ENCODE data around the gene CELF5.

CELF5 gene

GRCh38 chr19:3289971-3290569, 65.6 kb downstream of the CELF5 start (continued):
- TF ChIP-seq, protein P1, sequence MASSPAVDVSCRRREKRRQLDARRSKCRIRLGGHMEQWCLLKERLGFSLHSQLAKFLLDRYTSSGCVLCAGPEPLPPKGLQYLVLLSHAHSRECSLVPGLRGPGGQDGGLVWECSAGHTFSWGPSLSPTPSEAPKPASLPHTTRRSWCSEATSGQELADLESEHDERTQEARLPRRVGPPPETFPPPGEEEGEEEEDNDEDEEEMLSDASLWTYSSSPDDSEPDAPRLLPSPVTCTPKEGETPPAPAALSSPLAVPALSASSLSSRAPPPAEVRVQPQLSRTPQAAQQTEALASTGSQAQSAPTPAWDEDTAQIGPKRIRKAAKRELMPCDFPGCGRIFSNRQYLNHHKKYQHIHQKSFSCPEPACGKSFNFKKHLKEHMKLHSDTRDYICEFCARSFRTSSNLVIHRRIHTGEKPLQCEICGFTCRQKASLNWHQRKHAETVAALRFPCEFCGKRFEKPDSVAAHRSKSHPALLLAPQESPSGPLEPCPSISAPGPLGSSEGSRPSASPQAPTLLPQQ (tag by site-specific recombination; IDR thresholded peaks at IDR 0.05), result no peak
- no peak for TF ChIP-seq ZNF16 (tag by site-specific recombination; IDR thresholded peaks at IDR 0.05; ENCODE audit: low read depth)
- TF ChIP-seq SP2 (tag by site-specific recombination; IDR thresholded peaks at IDR 0.05), result peak; percentile 79
- TF ChIP-seq ZBTB8A (tag by site-specific recombination; IDR thresholded peaks at IDR 0.05), result no peak
- TF ChIP-seq, protein P2, sequence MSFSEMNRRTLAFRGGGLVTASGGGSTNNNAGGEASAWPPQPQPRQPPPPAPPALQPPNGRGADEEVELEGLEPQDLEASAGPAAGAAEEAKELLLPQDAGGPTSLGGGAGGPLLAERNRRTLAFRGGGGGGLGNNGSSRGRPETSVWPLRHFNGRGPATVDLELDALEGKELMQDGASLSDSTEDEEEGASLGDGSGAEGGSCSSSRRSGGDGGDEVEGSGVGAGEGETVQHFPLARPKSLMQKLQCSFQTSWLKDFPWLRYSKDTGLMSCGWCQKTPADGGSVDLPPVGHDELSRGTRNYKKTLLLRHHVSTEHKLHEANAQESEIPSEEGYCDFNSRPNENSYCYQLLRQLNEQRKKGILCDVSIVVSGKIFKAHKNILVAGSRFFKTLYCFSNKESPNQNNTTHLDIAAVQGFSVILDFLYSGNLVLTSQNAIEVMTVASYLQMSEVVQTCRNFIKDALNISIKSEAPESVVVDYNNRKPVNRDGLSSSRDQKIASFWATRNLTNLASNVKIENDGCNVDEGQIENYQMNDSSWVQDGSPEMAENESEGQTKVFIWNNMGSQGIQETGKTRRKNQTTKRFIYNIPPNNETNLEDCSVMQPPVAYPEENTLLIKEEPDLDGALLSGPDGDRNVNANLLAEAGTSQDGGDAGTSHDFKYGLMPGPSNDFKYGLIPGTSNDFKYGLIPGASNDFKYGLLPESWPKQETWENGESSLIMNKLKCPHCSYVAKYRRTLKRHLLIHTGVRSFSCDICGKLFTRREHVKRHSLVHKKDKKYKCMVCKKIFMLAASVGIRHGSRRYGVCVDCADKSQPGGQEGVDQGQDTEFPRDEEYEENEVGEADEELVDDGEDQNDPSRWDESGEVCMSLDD (tag by site-specific recombination; IDR thresholded peaks at IDR 0.05), result no peak
- no peak for TF ChIP-seq ZNF140 (tag by site-specific recombination; IDR thresholded peaks at IDR 0.05)
- no peak for TF ChIP-seq ZBTB48 (tag by site-specific recombination; IDR thresholded peaks at IDR 0.05)
- no peak for TF ChIP-seq ZSCAN5A (tag by site-specific recombination; IDR thresholded peaks at IDR 0.05)
- TF ChIP-seq, protein P3, sequence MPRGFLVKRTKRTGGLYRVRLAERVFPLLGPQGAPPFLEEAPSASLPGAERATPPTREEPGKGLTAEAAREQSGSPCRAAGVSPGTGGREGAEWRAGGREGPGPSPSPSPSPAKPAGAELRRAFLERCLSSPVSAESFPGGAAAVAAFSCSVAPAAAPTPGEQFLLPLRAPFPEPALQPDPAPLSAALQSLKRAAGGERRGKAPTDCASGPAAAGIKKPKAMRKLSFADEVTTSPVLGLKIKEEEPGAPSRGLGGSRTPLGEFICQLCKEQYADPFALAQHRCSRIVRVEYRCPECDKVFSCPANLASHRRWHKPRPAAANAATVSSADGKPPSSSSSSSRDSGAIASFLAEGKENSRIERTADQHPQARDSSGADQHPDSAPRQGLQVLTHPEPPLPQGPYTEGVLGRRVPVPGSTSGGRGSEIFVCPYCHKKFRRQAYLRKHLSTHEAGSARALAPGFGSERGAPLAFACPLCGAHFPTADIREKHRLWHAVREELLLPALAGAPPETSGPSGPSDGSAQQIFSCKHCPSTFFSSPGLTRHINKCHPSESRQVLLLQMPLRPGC (tag by site-specific recombination; IDR thresholded peaks at IDR 0.05), result no peak
- TF ChIP-seq ZNF404 (tag by site-specific recombination; IDR thresholded peaks at IDR 0.05), result no peak
- no peak for TF ChIP-seq ZNF37A (tag by site-specific recombination; IDR thresholded peaks at IDR 0.05)
- no peak for TF ChIP-seq ZNF623 (tag by site-specific recombination; IDR thresholded peaks at IDR 0.05)
- TF ChIP-seq, protein P4, sequence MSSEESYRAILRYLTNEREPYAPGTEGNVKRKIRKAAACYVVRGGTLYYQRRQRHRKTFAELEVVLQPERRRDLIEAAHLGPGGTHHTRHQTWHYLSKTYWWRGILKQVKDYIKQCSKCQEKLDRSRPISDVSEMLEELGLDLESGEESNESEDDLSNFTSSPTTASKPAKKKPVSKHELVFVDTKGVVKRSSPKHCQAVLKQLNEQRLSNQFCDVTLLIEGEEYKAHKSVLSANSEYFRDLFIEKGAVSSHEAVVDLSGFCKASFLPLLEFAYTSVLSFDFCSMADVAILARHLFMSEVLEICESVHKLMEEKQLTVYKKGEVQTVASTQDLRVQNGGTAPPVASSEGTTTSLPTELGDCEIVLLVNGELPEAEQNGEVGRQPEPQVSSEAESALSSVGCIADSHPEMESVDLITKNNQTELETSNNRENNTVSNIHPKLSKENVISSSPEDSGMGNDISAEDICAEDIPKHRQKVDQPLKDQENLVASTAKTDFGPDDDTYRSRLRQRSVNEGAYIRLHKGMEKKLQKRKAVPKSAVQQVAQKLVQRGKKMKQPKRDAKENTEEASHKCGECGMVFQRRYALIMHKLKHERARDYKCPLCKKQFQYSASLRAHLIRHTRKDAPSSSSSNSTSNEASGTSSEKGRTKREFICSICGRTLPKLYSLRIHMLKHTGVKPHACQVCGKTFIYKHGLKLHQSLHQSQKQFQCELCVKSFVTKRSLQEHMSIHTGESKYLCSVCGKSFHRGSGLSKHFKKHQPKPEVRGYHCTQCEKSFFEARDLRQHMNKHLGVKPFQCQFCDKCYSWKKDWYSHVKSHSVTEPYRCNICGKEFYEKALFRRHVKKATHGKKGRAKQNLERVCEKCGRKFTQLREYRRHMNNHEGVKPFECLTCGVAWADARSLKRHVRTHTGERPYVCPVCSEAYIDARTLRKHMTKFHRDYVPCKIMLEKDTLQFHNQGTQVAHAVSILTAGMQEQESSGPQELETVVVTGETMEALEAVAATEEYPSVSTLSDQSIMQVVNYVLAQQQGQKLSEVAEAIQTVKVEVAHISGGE (tag by site-specific recombination; conservative IDR thresholded peaks at IDR 0.05; ENCODE audit: low read depth), result no peak
- no peak for TF ChIP-seq RBAK (tag by site-specific recombination; IDR thresholded peaks at IDR 0.05)
- no peak for TF ChIP-seq ZNF549 (tag by site-specific recombination; IDR thresholded peaks at IDR 0.05)
- no peak for TF ChIP-seq ELK4 (IDR thresholded peaks at IDR 0.05; ENCODE audit: borderline replicate concordance, low read depth, low read length)
- TF ChIP-seq ZNF169 (tag by site-specific recombination; IDR thresholded peaks at IDR 0.05), result no peak
- TF ChIP-seq ZSCAN23 (tag by site-specific recombination; IDR thresholded peaks at IDR 0.05), result no peak
- TF ChIP-seq KLF1 (tag by site-specific recombination; IDR thresholded peaks at IDR 0.05), result peak; percentile 50; the same call in 1 of the 2 replicates
- TF ChIP-seq ZNF645 (tag by site-specific recombination; IDR thresholded peaks at IDR 0.05), result no peak
- TF ChIP-seq ZXDB (tag by site-specific recombination; IDR thresholded peaks at IDR 0.05), result no peak
- no peak for TF ChIP-seq REPIN1 (tag by site-specific recombination; IDR thresholded peaks at IDR 0.05; ENCODE audit: low read depth)
- TF ChIP-seq ZNF639 (tag by site-specific recombination; IDR thresholded peaks at IDR 0.05), result no peak
- TF ChIP-seq ZNF394 (tag by site-specific recombination; IDR thresholded peaks at IDR 0.05; ENCODE audit: borderline replicate concordance), result no peak
- TF ChIP-seq KLF8 (tag by site-specific recombination; IDR thresholded peaks at IDR 0.05), result peak; percentile 30; the same call in 1 of the 2 replicates
- TF ChIP-seq SP7 (tag by site-specific recombination; IDR thresholded peaks at IDR 0.05), result no peak; the same call in 1 of the 2 replicates
